Pancreas (tissue), 10 donors: ENCODE results near the gene DEPDC5. TPM values are rescaled to one million over a fixed set of nuclear protein-coding genes. Genes with fewer than 3 reads are reported as not detected.

ENCODE experiments used
- ATAC-seq, 4 donors: fragments of 200-7000 bp; cut with Tn5 transposase; one replicate each; pipeline versions ENCODE4 v1.8.0 to v1.9.1; 2020; ENCODE audit warnings: mild to moderate bottlenecking in 4 of 4, moderate library complexity in 4 of 4
- DNase-seq, 6 donors: peaks; one replicate each; pipeline ENCODE4 v3.0.0-alpha.2; 2020
- FAIRE-seq: peaks from 2 replicates; lab custom pipeline; 2012; peaks lifted over from hg19 to GRCh38; lab: Jason Lieb, UNC
- H3K27ac ChIP-seq, 4 donors: fragments of 200-600 bp; sonication (generic); 1 replicate in 3 of 4; 2 replicates in 1 of 4; pipeline versions ENCODE4 v1.5.0 to v1.8.0; 2020
- H3K27me3 ChIP-seq, 4 donors: fragments of 200-600 bp; one replicate each; pipeline ENCODE4 v1.8.0; 2021
- H3K36me3 ChIP-seq, 3 donors: fragments of 200-600 bp; sonication (generic) in 1 of 3; one replicate each; pipeline versions ENCODE4 v1.5.0 to v1.8.0; 2020 to 2021
- H3K4me1 ChIP-seq, 3 donors: fragments of 200-600 bp; one replicate each; pipeline ENCODE4 v1.8.0; 2021
- H3K4me3 ChIP-seq, 4 donors: fragments of 200-600 bp; sonication (generic) in 2 of 4; one replicate each; pipeline versions ENCODE4 v1.5.0 to v1.8.0; 2020 to 2021
- H3K9me3 ChIP-seq, 4 donors: fragments of 200-600 bp; one replicate each; pipeline ENCODE4 v1.8.0; 2021
- WGBS, 2 donors: extraction: QIAGEN DNeasy Blood & Tissue Kit; methylation state at CpG; one replicate each; pipeline ENCODE4 v1.1.7; 2013; 5-methylcytosine and 5-hydroxymethylcytosine counted together
- intact Hi-C, 3 donors: fragments of 100-400 bp; cut with DNase I; formaldehyde crosslinking; loops; one replicate each; pipeline versions ENCODE4 v1.11.1 to v1.14.2; 2022
- polyA plus RNA-seq, 2 donors: library from polyadenylated mRNA; stranded (reverse); fragments of 200-250 nt; gene quantifications; one replicate each; pipeline ENCODE4 v1.2.3, GENCODE V29; 2013
- total RNA-seq, 6 donors: library from RNA; stranded (reverse); fragmentation: NEBNext Ultra II Directional in 4 of 6; extraction: Animal tissue kit (Norgen Biotek cat#: 25700) in 4 of 6; gene quantifications; one replicate each; pipeline versions ENCODE4 v1.2.1 to v1.2.4, GENCODE V29; 2021 to 2023
- TF ChIP-seq, protein P1 (sequence below), 4 donors: fragments of 200-600 bp; sonication (generic) in 3 of 4; IDR thresholded peaks; one replicate each; pipeline versions ENCODE4 v1.5.0 to v1.8.0; 2021; ENCODE audit warnings: antibody characterized with exemption in 4 of 4
- donor health status: healthy with polysubstance abuse.
- donor health status: DM: no; HTN: no; CAD: no; lungs with moderate emphysema.
- donor health status: DM: no; HTN: no; CAD: no.
- donor health status: control.
- donor health status: control.
- donor health status: Bipolar disorder and iron deficiency.
- donor health status: DM: yes; HTN: yes; CAD: no.
- donor health status: DM: no; HTN: no; CAD: no.
- donor health status: DM: no; HTN: no; CAD: no.
- donor health status: DM: yes; HTN: yes; CAD: no.

DEPDC5 gene
- total and polyA plus RNA-seq, 8 donors = 5.9 to 17.2 (median 9.0) TPM

DNA sequence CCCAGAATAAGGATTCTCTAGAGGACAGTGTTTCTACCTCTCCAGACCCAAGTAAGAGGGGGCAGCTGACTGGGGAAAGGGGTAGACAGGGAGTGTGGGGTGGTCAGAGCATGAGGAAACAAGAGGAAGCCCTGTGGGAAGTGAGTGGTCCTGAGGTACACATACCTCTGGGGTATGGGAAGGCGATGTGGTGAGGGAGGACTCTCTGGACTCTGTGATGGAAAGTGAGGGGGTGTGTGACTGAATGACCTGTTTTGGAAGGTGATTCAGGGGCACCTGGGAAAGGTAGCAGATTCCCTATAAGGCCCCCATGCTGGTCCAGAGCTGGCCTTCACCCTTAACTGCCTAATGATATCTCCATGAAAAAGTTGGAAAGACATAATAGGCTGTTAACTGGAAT, 80.1 kb downstream of the DEPDC5 start:
- 94 to 95% methylated on average over 1 of the region's 1 CpG for WGBS, 2 donors
- Histone ChIP-seq H3K27ac (no peak overlapping the region), H3K36me3 (peaks cover 0 to 4% (median 0%) of the 10 kb centered on the region in 3 donors), H3K4me3 (no peak overlapping the region), H3K4me1 (peaks cover 0 to 8% (median 5%) of the 10 kb centered on the region in 3 donors), H3K27me3 (no peaks in the 10 kb centered on the region), H3K9me3 (no peaks in the 10 kb centered on the region)
- intact Hi-C loops = no loop called here
- ATAC-seq (no peak), DNase-seq (no peak), FAIRE-seq (no peak)
- TF ChIP-seq, protein P1, sequence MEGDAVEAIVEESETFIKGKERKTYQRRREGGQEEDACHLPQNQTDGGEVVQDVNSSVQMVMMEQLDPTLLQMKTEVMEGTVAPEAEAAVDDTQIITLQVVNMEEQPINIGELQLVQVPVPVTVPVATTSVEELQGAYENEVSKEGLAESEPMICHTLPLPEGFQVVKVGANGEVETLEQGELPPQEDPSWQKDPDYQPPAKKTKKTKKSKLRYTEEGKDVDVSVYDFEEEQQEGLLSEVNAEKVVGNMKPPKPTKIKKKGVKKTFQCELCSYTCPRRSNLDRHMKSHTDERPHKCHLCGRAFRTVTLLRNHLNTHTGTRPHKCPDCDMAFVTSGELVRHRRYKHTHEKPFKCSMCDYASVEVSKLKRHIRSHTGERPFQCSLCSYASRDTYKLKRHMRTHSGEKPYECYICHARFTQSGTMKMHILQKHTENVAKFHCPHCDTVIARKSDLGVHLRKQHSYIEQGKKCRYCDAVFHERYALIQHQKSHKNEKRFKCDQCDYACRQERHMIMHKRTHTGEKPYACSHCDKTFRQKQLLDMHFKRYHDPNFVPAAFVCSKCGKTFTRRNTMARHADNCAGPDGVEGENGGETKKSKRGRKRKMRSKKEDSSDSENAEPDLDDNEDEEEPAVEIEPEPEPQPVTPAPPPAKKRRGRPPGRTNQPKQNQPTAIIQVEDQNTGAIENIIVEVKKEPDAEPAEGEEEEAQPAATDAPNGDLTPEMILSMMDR (IDR thresholded peaks at IDR 0.05) = no peak

DNA sequence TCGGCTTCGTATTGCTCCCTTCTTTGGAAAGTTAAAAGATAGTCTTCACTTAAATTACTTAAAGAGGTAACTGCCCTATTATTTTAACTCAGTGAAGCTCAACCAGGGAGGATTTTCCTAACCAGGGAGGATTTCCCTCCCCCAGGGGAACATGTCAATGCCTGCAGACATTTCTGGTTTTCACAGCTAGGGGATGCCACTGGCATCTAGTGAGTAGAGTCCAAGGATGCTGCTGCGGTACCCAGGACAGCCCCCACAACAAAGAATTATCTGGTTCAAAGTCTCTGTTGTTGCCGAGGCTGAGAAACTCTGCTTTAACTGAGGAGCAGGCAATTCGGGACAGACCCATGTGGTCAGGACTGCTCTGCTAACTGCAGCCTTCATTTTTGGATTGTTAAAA, 82.2 kb downstream of the DEPDC5 start:
- Histone ChIP-seq H3K27ac (no peak overlapping the region), H3K4me3 (no peak overlapping the region), H3K36me3 (peaks cover 0 to 9% (median 0%) of the 10 kb centered on the region in 3 donors), H3K9me3 (no peaks in the 10 kb centered on the region), H3K4me1 (peaks cover 0 to 4% (median 0%) of the 10 kb centered on the region in 3 donors), H3K27me3 (no peaks in the 10 kb centered on the region)
- WGBS, 2 donors = 86 to 87% methylated on average over 5 of the region's 5 CpGs
- ATAC-seq = no peak
- intact Hi-C loops = no loop called here
- no peak for DNase-seq
- FAIRE-seq = no peak
- TF ChIP-seq, protein P1 (IDR thresholded peaks at IDR 0.05) = no peak

DNA sequence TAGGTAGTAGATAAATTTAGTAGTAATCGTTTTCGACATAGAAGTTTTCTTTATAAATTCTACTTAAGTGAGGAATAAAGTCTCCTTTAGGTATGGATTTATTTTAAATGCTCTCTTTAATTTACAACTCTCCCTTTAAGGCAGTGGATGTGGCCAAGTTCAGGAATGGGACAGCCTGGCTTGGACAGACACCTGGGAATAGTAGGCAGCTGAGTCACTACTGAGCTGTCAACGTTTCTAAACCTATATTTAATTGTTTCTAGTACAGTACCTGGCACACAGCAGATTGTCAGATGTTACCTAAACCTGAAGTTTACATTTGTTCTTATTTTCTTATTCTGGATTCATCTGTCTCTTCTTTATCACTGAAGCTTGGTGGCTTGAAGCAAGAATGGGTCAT, 85.1 kb downstream of the DEPDC5 start:
- Histone ChIP-seq H3K27ac (no peak overlapping the region), H3K4me1 (no peaks in the 10 kb centered on the region), H3K36me3 (peaks cover 0 to 15% (median 0%) of the 10 kb centered on the region in 3 donors), H3K27me3 (no peaks in the 10 kb centered on the region), H3K4me3 (no peak overlapping the region), H3K9me3 (no peaks in the 10 kb centered on the region)
- DNase-seq (no peak), FAIRE-seq (no peak), ATAC-seq (no peak)
- TF ChIP-seq, protein P1 (IDR thresholded peaks at IDR 0.05) = no peak
- 60 to 70% methylated on average over 3 of the region's 3 CpGs for WGBS, 2 donors
- intact Hi-C loops = no loop called here

DNA sequence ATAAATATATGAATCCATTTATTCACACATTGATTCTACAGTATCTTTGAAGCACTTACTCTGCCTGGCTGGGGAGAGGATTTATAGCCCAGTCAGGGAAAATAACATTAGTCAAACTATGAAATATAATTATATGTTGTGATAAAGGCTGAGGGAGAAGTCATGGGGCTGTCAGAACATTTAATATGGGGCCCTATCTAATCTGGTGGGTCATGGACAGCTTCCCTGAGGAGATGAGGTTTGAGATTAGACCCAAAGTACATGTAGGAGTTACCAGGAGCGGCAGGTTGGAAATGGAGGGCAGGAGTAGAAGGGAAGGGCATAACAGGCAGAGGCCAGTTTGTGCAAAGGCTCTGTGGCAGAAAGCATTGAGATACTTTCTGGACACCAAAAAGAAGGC, 86.2 kb downstream of the DEPDC5 start:
- H3K27me3 ChIP-seq = no peaks in the 10 kb centered on the region
- intact Hi-C loops = no loop called here
- H3K4me3 ChIP-seq = no peak overlapping the region
- peaks cover 0 to 20% (median 0%) of the 10 kb centered on the region in 3 donors for H3K36me3 ChIP-seq
- no peaks in the 10 kb centered on the region for H3K4me1 ChIP-seq
- DNase-seq (no peak), ATAC-seq (no peak), FAIRE-seq (no peak)
- H3K27ac ChIP-seq = no peak overlapping the region
- TF ChIP-seq, protein P1 (IDR thresholded peaks at IDR 0.05) = no peak
- 93 to 94% methylated on average over 1 of the region's 1 CpG for WGBS, 2 donors
- no peaks in the 10 kb centered on the region for H3K9me3 ChIP-seq

DNA sequence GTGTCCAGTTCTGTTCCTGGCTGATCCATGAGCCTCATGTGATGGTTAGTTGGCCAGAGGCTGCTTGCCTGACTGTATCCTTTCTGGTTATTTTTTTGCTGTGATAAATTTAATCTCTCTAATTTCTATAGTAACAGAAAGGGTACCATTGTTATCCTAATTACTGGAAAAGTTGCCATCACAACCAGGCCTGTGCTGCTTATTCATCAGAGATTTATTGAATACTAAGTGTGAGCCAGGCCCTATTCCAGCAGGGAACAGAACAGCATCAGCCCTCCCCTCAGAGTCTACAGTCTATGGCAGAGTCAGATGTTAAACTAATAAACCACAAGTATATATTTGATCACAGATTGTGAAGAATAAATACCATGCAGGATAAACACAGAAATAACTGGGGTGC, 86.8 kb downstream of the DEPDC5 start:
- no peaks in the 10 kb centered on the region for H3K9me3 ChIP-seq
- no peak for DNase-seq
- FAIRE-seq = no peak

More for the DNA sequence above, 86.8 kb downstream of the DEPDC5 start:
- no peaks in the 10 kb centered on the region for H3K4me1 ChIP-seq
- H3K27ac ChIP-seq = no peak overlapping the region
- intact Hi-C loops = no loop called here
- H3K27me3 ChIP-seq = no peaks in the 10 kb centered on the region
- H3K4me3 ChIP-seq = no peak overlapping the region
- no peak for ATAC-seq
- TF ChIP-seq, protein P1 (IDR thresholded peaks at IDR 0.05) = no peak
- peaks cover 0 to 24% (median 0%) of the 10 kb centered on the region in 3 donors for H3K36me3 ChIP-seq
